Activated naive CD4-positive, alpha-beta T cell treated with anti-CD3 and anti-CD28 coated beads, Interleukin-2, amount 10 ng/mL, durations not matched to agents 7 days and 5 days (primary cell): ENCODE results near the gene ZNF575.

Source experiments
- CTCF ChIA-PET: fragments of 350-600 bp; sonication (Branson Sonifier 250); formaldehyde crosslinking; loops from one replicate; lab custom pipeline; 2021; ENCODE audit warnings: antibody characterized with exemption; lab: Charles Lee
- DNase-seq: peaks from one replicate; pipeline ENCODE4 v3.0.0-alpha.2; 2020
- H3K27ac Mint-ChIP-seq: one replicate; pipeline ENCODE4 v1.8.0; 2021; ENCODE audit warnings: mild to moderate bottlenecking, moderate library complexity, mixed read lengths
- H3K27me3 Mint-ChIP-seq: one replicate; pipeline ENCODE4 v1.8.0; 2021; ENCODE audit warnings: mild to moderate bottlenecking, mixed read lengths
- H3K36me3 Mint-ChIP-seq: one replicate; pipeline ENCODE4 v1.8.0; 2021; ENCODE audit warnings: mixed read lengths
- H3K4me1 Mint-ChIP-seq: one replicate; pipeline ENCODE4 v1.8.0; 2021; ENCODE audit warnings: mixed read lengths
- H3K4me3 Mint-ChIP-seq: one replicate; pipeline ENCODE4 v1.8.0; 2021; ENCODE audit warnings: mild to moderate bottlenecking, moderate library complexity, mixed read lengths
- H3K9me3 Mint-ChIP-seq: one replicate; pipeline ENCODE4 v1.8.0; 2021; ENCODE audit warnings: mixed read lengths

Gene ZNF575

DNA sequence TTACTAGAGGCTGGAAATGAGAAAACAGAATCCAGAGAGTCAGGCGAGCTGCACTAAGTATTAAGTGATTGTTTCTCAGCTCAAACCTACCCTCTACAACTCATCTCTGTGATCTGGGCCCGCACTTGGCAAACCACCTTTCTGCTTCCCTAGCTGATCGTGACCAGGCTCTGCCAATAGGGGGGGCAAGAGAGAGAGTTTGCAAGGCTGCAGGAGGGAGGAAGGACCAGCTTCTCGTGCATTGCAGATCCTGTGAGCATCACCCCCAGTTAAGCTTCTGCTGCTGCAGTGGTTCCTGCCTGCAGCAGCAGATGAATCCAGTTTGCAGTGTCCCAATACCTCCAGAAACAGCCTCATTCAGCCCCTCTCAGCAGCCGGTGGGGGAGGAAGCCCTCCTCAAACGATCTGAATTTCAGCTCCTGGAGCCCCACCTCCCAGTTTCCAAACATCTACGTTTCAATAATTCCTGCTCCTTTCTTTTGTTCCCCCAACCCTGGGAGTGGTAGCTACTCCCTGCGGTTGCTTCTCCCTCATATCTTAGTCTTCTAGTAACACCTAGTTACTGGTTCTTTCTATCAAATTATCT, 22.3 kb downstream of the ZNF575 start:
- H3K36me3 Mint-ChIP-seq: peaks cover 28% of the 10 kb centered on the region
- H3K4me3 Mint-ChIP-seq: no peak overlapping the region

GRCh38 chr19:43560687-43561086, 27.7 kb downstream of the ZNF575 start:
- peaks cover 42% of the 10 kb centered on the region for H3K36me3 Mint-ChIP-seq
- peaks cover 46% of the 10 kb centered on the region for H3K4me1 Mint-ChIP-seq

More for the DNA sequence above, 22.3 kb downstream of the ZNF575 start:
- no peaks in the 10 kb centered on the region for H3K9me3 Mint-ChIP-seq
- no peaks in the 10 kb centered on the region for H3K27me3 Mint-ChIP-seq
- peak; percentile 91 for DNase-seq
- CTCF ChIA-PET: interaction anchor here (0.6 to 6.0 kb wide), 26 partner anchors 8 to 164 kb away, joined by 3 to 129 read pairs (median 8); partner anchors contain the start of genes ETHE1, IRGQ, PINLYP and XRCC1
- H3K27ac Mint-ChIP-seq: no peak overlapping the region
- peaks cover 9% of the 10 kb centered on the region for H3K4me1 Mint-ChIP-seq

DNA sequence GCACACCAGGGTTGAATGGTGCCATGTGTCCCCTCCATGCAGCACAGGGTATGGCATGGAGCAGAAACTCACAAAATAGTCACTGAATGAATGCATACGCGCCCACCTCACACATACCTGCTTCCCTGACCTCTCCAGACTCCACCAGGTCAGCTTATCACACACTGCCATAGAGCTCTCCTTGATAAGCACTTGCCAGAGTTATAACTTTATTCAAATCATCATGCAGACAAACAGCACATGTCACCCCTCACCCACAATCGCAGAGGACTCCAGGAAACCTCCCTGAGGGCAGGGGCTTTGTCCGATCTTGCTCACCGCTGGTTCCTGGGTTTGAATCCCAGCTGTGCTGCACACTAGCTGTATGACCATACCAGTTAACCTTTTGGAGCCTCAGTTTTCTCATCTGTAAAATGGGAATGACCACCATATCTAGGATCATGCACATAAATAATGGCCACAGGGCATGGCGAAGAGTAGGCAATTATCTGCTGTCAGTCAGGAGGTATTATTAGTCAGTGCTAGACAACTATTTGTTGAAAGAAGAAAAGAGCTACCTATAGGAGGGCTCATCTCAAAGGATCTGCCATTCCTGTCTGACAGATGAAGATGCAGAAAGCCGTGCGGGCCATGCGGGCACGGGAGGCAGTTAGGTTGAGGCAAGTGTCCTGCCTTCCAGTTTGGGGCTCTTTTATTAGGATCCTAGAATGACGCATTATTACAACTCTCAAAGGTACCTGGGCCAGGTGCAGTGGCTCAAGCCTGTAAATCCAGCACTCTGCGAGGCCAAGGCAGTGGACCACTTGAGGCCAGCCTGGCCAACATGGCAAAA, 28.4 kb downstream of the ZNF575 start:
- Mint-ChIP-seq H3K9me3 (no peaks in the 10 kb centered on the region), H3K27me3 (no peaks in the 10 kb centered on the region), H3K4me3 (no peak overlapping the region), H3K27ac (peak overlapping the region; percentile 99), H3K4me1 (peaks cover 46% of the 10 kb centered on the region), H3K36me3 (peaks cover 42% of the 10 kb centered on the region)
- CTCF ChIA-PET: interaction anchor here (0.8 to 2.3 kb wide), 3 partner anchors 10 to 35 kb away, joined by 3 to 9 read pairs (median 3); partner anchors contain the start of genes IRGQ and ZNF576
- DNase-seq: no peak

More at GRCh38 chr19:43560687-43561086, 27.7 kb downstream of the ZNF575 start:
- CTCF ChIA-PET: interaction anchor here (0.9 to 2.3 kb wide), 2 partner anchors 11 to 33 kb away, joined by 3 to 9 read pairs; no protein-coding TSS in a partner anchor
- no peaks in the 10 kb centered on the region for H3K27me3 Mint-ChIP-seq
- DNase-seq: no peak
- H3K4me3 Mint-ChIP-seq: no peak overlapping the region
- H3K27ac Mint-ChIP-seq: peak overlapping the region; percentile 99
- no peaks in the 10 kb centered on the region for H3K9me3 Mint-ChIP-seq

DNA sequence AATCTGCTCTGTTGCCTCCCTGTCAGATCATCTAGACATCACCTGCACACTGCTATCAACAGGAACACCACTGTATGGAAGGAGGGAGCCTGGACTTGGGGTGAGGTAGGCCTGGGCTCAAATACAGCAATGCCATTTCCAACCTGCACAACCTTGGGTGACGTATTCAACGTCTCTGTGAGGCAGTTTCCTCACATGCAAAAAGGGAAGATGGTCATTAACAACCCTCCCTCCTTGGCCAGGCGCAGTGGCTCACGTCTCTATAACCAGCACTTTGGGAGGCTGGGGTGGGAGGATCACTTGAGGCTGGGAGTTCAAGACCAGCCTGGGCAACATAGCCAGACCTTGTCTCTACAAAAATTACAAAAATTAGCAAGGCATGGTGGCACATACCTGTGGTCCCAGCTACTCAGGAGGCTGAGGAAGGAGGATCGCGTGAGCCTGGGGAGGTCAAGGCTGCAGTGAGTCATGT, 29.3 kb downstream of the ZNF575 start:
- Mint-ChIP-seq H3K4me1 (peaks cover 46% of the 10 kb centered on the region), H3K4me3 (peak overlapping the region; percentile 27), H3K27ac (peak overlapping the region; percentile 99), H3K36me3 (peaks cover 41% of the 10 kb centered on the region), H3K9me3 (no peaks in the 10 kb centered on the region), H3K27me3 (no peaks in the 10 kb centered on the region)
- CTCF ChIA-PET: interaction anchor here (1.4 kb wide), 1 partner anchor 32 kb away, joined by 6 read pairs; no protein-coding TSS in a partner anchor
- no peak for DNase-seq

DNA sequence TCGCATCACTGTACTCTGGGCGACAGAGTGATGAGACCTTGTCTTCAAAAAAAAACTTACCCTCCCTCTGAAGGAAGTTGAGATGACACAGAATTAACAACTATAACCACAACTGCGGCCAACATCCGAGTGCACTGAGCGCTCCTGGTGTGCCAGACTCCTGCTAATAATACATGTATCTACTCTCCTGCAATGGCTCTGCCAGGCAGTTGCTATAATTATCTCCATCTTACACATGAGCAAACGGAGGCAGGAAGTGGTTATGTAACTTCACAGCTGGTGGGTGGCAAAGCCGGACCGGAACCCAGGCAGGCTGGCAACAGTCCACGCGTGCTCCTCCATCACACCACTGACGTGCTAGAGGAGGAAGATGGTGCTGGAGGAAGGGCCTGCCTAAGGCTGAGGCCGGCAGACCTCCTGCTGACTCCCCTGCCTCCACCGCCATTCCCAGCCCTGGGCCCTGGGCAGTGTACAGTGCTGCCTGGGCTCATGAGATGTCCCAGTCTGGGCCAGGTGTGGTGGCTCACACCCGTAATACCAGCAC, 29.8 kb downstream of the ZNF575 start:
- peak; percentile 82 for DNase-seq
- peak overlapping the region; percentile 27 for H3K4me3 Mint-ChIP-seq
- peaks cover 46% of the 10 kb centered on the region for H3K4me1 Mint-ChIP-seq
- H3K36me3 Mint-ChIP-seq: peaks cover 37% of the 10 kb centered on the region
- CTCF ChIA-PET: interaction anchor here (1.4 to 1.7 kb wide), 2 partner anchors 8 to 32 kb away, joined by 6 to 9 read pairs; no protein-coding TSS in a partner anchor
- H3K9me3 Mint-ChIP-seq: no peaks in the 10 kb centered on the region
- H3K27me3 Mint-ChIP-seq: no peaks in the 10 kb centered on the region
- peak overlapping the region; percentile 99 for H3K27ac Mint-ChIP-seq

- DNase-seq: no peak
- H3K27me3 Mint-ChIP-seq: no peaks in the 10 kb centered on the region
- H3K4me1 Mint-ChIP-seq: peaks cover 46% of the 10 kb centered on the region
- H3K4me3 Mint-ChIP-seq: no peak overlapping the region
- CTCF ChIA-PET: interaction anchor here (1.4 to 1.7 kb wide), 2 partner anchors 9 to 30 kb away, joined by 6 to 9 read pairs; no protein-coding TSS in a partner anchor
- peak overlapping the region; percentile 99 for H3K27ac Mint-ChIP-seq
- peaks cover 32% of the 10 kb centered on the region for H3K36me3 Mint-ChIP-seq
- H3K9me3 Mint-ChIP-seq: no peaks in the 10 kb centered on the region
These were observed 30.9 kb downstream of the ZNF575 start for GRCh38 chr19:43563816-43564457.

- peaks cover 47% of the 10 kb centered on the region for H3K4me1 Mint-ChIP-seq
- H3K27me3 Mint-ChIP-seq: no peaks in the 10 kb centered on the region
- H3K36me3 Mint-ChIP-seq: peaks cover 31% of the 10 kb centered on the region
- no peak overlapping the region for H3K4me3 Mint-ChIP-seq
- CTCF ChIA-PET: interaction anchor here (0.8 to 1.7 kb wide), 3 partner anchors 9 to 30 kb away, joined by 3 to 13 read pairs (median 4); no protein-coding TSS in a partner anchor
- peak overlapping the region; percentile 99 for H3K27ac Mint-ChIP-seq
- no peaks in the 10 kb centered on the region for H3K9me3 Mint-ChIP-seq
- no peak for DNase-seq
These were observed 31.8 kb downstream of the ZNF575 start for GRCh38 chr19:43564800-43565199.

DNA sequence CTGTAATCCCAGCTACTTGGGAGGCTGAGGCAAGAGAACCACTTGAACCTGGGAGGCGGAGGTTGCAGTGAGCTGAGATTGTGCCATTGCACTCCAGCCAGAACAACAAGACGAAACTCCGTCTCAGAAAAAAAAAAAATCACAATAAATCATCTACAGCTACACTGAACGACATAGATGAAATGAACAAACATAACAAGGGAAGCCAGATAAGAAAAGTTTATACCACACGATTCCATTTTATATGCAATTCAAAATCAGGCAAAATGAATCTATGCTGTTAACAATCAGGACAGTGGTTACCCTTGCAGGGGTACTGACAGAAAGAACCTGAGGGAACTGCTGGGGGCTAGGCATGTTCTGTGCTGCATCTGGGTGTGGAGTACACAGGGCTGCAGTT, 36.7 kb downstream of the ZNF575 start:
- peak overlapping the region; percentile 21 for H3K27ac Mint-ChIP-seq
- CTCF ChIA-PET: interaction anchor here (1.5 kb wide), 1 partner anchor 14 kb away, joined by 9 read pairs; no protein-coding TSS in a partner anchor
- peaks cover 12% of the 10 kb centered on the region for H3K36me3 Mint-ChIP-seq
- no peaks in the 10 kb centered on the region for H3K9me3 Mint-ChIP-seq
- peaks cover 25% of the 10 kb centered on the region for H3K4me1 Mint-ChIP-seq
- H3K4me3 Mint-ChIP-seq: no peak overlapping the region
- no peaks in the 10 kb centered on the region for H3K27me3 Mint-ChIP-seq
- no peak for DNase-seq

GRCh38 chr19:43570174-43570791, 37.3 kb downstream of the ZNF575 start:
- DNase-seq: no peak
- Mint-ChIP-seq H3K4me3 (no peak overlapping the region), H3K4me1 (peaks cover 25% of the 10 kb centered on the region), H3K36me3 (peaks cover 13% of the 10 kb centered on the region), H3K9me3 (no peaks in the 10 kb centered on the region), H3K27me3 (no peaks in the 10 kb centered on the region), H3K27ac (peak overlapping the region; percentile 42)
- CTCF ChIA-PET: interaction anchor here (1.3 kb wide), 1 partner anchor 15 kb away, joined by 5 read pairs; no protein-coding TSS in a partner anchor

GRCh38 chr19:43572171-43572588, 39.2 kb downstream of the ZNF575 start:
- DNase-seq: no peak
- Mint-ChIP-seq H3K9me3 (no peaks in the 10 kb centered on the region), H3K4me1 (peaks cover 38% of the 10 kb centered on the region), H3K4me3 (no peak overlapping the region), H3K27me3 (peaks cover 3% of the 10 kb centered on the region), H3K27ac (no peak overlapping the region), H3K36me3 (peaks cover 14% of the 10 kb centered on the region)
- CTCF ChIA-PET: interaction anchor here (1.8 kb wide), 1 partner anchor 17 kb away, joined by 10 read pairs; no protein-coding TSS in a partner anchor

- peaks cover 14% of the 10 kb centered on the region for H3K36me3 Mint-ChIP-seq
- H3K4me3 Mint-ChIP-seq: peak overlapping the region; percentile 97
- CTCF ChIA-PET: interaction anchor here (0.7 to 4.5 kb wide), 4 partner anchors 9 to 128 kb away, joined by 3 to 28 read pairs (median 14); partner anchors contain the start of genes IRGQ and ZNF576
- H3K4me1 Mint-ChIP-seq: peaks cover 45% of the 10 kb centered on the region
- no peak for DNase-seq
- H3K9me3 Mint-ChIP-seq: no peaks in the 10 kb centered on the region
- H3K27me3 Mint-ChIP-seq: peaks cover 19% of the 10 kb centered on the region
- H3K27ac Mint-ChIP-seq: peak overlapping the region; percentile 90
These were observed 41.6 kb downstream of the ZNF575 start for GRCh38 chr19:43574424-43575155.
